HG03521 (cell line): ENCODE data around the gene LMTK3.
"Not testable (repeated sequence)": the region's sequence is repeated elsewhere in the genome, so short reads cannot be mapped to it uniquely, and the experiment has no call there.

Experiments used
- ATAC-seq: cut with Tn5 transposase; IDR thresholded peaks from one replicate; pipeline ENCODE4 v1.9.1; 2021; ENCODE audit warnings: mild to moderate bottlenecking, moderate library complexity; ENCODE audit not compliant: unreplicated experiment

Gene LMTK3

GRCh38 chr19:48539503-48540096, 28.0 kb upstream of the LMTK3 start:
- no peak for ATAC-seq

- ATAC-seq: not testable (repeated sequence)
Observed at GRCh38 chr19:48538057-48538456, 26.4 kb upstream of the LMTK3 start.

- ATAC-seq: no peak
Observed at GRCh38 chr19:48537541-48537940, 25.9 kb upstream of the LMTK3 start.

GRCh38 chr19:48533770-48534169, 22.1 kb upstream of the LMTK3 start:
- no peak for ATAC-seq

- no peak for ATAC-seq
Observed at GRCh38 chr19:48530770-48531169, 19.1 kb upstream of the LMTK3 start.

- no peak for ATAC-seq
Observed at GRCh38 chr19:48530066-48530720, 18.6 kb upstream of the LMTK3 start.

GRCh38 chr19:48529156-48529555, 17.5 kb upstream of the LMTK3 start:
- no peak for ATAC-seq

- no peak for ATAC-seq
Observed at GRCh38 chr19:48524732-48525131, 13.1 kb upstream of the LMTK3 start.

GRCh38 chr19:48524221-48524620, 12.6 kb upstream of the LMTK3 start:
- ATAC-seq: no peak

- no peak for ATAC-seq
Observed at GRCh38 chr19:48520134-48520533, 8.5 kb upstream of the LMTK3 start.

GRCh38 chr19:48519426-48519825, 7.8 kb upstream of the LMTK3 start:
- ATAC-seq: not testable (repeated sequence)

- ATAC-seq: no peak
Observed at GRCh38 chr19:48518207-48518606, 6.6 kb upstream of the LMTK3 start.

- no peak for ATAC-seq
Observed at GRCh38 chr19:48516536-48516935, 4.9 kb upstream of the LMTK3 start.

- no peak for ATAC-seq
Observed at GRCh38 chr19:48514123-48514458, 2.5 kb upstream of the LMTK3 start.

- ATAC-seq: peak; percentile 44
Observed at GRCh38 chr19:48513289-48514122, 1.9 kb upstream of the LMTK3 start.

- ATAC-seq: no peak
Observed at GRCh38 chr19:48512504-48513288, 1.1 kb upstream of the LMTK3 start.

GRCh38 chr19:48511321-48511731, 309 bp downstream of the LMTK3 start:
- no peak for ATAC-seq

GRCh38 chr19:48510421-48511268, 990 bp downstream of the LMTK3 start:
- no peak for ATAC-seq

GRCh38 chr19:48509467-48510194, 2.0 kb downstream of the LMTK3 start:
- no peak for ATAC-seq
